Glomerular endothelial cell (primary cell): ENCODE data around the gene ADAMTS7. TPM values are rescaled to one million over a fixed set of nuclear protein-coding genes. Genes with fewer than 3 reads are reported as not detected.
"Not testable (repeated sequence)": the region's sequence is repeated elsewhere in the genome, so short reads cannot be mapped to it uniquely, and the experiment has no call there.

Experiments
- DNase-seq: peaks from one replicate; pipeline ENCODE4 v3.0.0-alpha.2; 2011; ENCODE audit warnings: low read depth, low spot score; ENCODE audit errors: extremely low read depth
- total RNA-seq: library from RNA; depleted of rRNA; stranded (reverse); fragments of >200 nt; gene quantifications from 2 replicates; pipeline ENCODE4 v1.2.3, GENCODE V29; 2015

The ADAMTS7 gene
- total RNA-seq, 1 donor from 2014 or later, result 105 TPM

- no peak for DNase-seq
Measured at GRCh38 chr15:78732634-78733033, 78.6 kb downstream of the ADAMTS7 start.

GRCh38 chr15:78730955-78731354 lies 80.3 kb downstream of the ADAMTS7 start:
- no peak for DNase-seq

- not testable (repeated sequence) for DNase-seq
Measured at GRCh38 chr15:78728427-78728826, 82.8 kb downstream of the ADAMTS7 start.

DNA sequence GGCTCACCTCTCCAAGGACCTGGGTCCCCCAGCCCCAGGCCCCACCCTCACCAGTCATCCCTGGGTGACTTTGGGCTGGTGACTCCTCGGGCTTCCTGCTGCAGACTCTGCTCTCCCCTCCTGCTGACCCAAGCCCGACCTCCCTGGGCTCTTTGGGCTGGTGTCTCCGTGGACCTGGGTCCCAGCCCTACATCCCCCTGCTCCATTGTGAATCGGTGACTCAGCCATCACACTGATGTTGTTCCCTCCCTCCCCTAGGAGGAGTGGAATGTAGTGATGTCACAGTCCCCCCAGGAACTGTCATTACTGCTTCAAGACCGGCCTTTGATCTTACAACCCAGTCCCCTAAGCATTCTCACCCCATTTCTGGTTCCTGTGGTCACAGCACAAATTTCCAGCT lies 83.7 kb downstream of the ADAMTS7 start:
- no peak for DNase-seq

- no peak for DNase-seq
Measured at GRCh38 chr15:78726870-78727551, 84.3 kb downstream of the ADAMTS7 start.

GRCh38 chr15:78719819-78720450 lies 91.3 kb downstream of the ADAMTS7 start:
- not testable (repeated sequence) for DNase-seq

DNA sequence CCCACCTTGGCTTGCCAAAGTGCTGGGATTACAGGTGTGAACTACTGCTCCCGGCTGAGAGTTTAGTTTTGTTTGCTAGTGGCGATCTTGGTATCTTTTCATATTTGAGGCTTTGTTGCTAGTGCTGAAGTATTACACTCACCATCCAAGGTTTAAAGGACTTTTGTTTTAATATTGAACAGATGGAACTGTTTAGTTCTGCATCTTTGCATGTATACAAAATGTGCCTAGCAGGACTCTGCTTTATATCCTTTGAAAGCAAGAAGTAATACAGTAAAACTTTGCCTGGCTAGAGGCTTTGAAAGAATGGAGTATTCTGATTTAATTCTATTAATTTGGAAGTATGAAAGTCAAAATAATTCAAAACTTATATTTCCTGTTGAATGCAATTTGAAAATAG lies 92.4 kb downstream of the ADAMTS7 start:
- no peak for DNase-seq

GRCh38 chr15:78717956-78718656 lies 93.2 kb downstream of the ADAMTS7 start:
- DNase-seq, result no peak

DNA sequence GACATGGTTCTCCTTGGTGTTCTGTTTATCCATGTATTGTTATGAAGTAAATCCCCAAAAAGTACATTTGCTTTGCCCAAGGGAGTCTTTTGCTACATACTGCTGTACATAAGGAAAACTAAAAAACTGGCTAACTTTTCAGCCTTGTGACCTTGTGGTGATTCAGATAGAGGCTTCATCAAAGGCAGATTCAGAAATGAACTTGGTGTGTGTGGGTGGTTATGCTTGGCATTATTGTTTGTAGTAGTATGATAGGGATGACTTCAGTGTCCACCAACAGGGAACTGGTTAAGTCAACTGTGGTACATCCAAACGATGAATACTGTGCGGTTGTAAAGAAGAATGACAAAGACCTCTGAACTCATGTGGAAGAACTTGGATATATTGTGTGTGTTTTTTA lies 94.6 kb downstream of the ADAMTS7 start:
- no peak for DNase-seq

DNA sequence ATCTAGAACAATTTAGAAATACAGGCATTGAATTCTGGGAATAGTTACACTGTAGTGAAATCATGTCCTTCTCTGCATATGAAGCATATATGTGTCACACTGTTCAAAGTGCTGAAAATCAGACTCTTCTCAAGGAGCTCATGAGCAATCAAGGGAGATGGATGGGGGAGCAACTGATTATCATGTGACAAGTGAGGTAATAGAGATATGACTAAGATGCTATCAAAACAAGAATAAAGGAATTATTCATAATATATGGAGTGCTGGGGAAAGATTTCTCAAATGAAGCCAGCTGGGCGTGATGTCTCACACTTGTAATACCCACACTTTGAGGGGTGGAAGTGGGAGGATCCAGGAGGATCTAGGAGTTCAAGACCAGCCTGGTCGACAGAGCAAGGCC lies 95.3 kb downstream of the ADAMTS7 start:
- DNase-seq, result no peak

- no peak for DNase-seq
Measured at GRCh38 chr15:78715434-78715833, 95.8 kb downstream of the ADAMTS7 start.

DNA sequence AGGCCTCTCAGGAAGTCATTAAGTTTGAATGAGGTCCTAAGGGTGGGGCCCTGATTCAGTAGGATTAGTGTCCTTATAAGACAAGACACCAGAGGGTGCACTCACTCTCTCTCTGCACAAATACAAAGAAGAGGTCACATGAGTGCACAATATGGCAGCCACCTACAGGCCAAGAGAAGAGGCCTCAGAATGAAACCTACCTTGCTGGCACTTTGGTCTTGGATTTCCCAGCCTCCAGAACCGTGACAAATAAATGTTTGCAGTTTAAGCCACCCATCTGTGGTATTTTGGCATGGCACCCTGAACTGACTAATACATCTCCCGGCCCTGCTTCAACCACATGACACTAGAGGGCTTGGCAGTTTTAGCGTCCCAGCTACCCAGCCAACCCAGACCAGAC lies 96.4 kb downstream of the ADAMTS7 start:
- DNase-seq, result no peak

- no peak for DNase-seq
Measured at GRCh38 chr15:78712797-78713515, 98.3 kb downstream of the ADAMTS7 start.

DNA sequence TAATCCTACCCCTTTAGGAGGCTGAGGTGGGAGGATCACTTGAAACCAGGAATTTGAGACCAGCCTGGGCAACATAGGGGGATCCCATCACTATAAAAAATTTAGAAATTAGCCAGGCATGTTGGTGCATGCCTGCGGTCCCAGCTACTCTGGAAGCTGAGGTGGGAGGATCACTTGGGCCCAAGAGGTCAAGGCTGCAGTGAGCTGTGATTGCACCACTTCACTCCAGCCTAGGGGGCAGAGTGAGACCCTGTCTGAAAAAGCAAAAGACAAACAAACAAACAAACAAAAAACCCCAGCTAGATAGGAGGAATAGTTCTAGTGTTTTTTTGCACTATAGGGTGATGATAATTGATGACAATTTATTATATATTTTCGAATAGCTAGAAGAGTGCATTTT lies 99.6 kb downstream of the ADAMTS7 start:
- no peak for DNase-seq

DNA sequence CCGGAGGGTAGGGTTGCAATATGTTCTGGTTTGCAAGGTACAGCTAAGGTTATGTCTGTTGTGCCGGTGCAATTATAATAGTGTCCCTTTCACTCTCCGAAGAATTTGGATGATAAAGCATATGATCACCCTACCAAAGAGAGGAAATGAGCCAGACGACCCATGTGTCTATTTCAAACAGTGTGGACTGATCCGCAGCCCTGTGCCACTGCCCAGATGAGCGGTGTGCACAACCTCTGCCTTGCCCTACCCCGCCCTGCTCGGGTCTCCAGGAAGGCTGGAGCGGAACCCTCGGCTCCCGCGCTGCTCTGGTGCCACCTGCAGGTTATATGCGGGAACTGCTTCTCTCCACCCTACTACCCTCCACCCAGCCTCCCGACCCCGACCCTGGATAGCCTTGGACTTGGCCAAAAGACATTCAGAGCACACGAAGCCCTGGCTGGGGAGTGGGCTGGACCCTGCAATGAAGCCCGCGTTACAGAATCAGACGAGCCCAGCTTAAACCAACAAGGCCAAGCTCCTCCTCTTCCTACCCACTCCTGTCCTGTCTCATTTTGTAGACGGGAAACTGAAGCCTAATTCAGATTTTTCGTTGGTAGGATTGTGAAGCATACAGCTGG lies 101.9 kb downstream of the ADAMTS7 start:
- DNase-seq, result no peak

Other genes with a start within 250 kb of the ADAMTS7 start
- 1.6 and 2.5 TPM in 2 replicates for gene CHRNA5, start 245.9 kb downstream of the ADAMTS7 start, total RNA-seq
- not detected in 2 replicates for gene CHRNA3, start 190.5 kb downstream of the ADAMTS7 start, total RNA-seq
- gene CHRNB4, start 170.3 kb downstream of the ADAMTS7 start, total RNA-seq, result not detected in 2 replicates
- 299 and 302 TPM in 2 replicates for gene MORF4L1, start 61.4 kb upstream of the ADAMTS7 start, total RNA-seq
- 7.6 and 36.7 TPM in 2 replicates for gene CTSH, start 133.6 kb upstream of the ADAMTS7 start, total RNA-seq